ENCODE data around the gene DEXI.

Gene DEXI

DNA sequence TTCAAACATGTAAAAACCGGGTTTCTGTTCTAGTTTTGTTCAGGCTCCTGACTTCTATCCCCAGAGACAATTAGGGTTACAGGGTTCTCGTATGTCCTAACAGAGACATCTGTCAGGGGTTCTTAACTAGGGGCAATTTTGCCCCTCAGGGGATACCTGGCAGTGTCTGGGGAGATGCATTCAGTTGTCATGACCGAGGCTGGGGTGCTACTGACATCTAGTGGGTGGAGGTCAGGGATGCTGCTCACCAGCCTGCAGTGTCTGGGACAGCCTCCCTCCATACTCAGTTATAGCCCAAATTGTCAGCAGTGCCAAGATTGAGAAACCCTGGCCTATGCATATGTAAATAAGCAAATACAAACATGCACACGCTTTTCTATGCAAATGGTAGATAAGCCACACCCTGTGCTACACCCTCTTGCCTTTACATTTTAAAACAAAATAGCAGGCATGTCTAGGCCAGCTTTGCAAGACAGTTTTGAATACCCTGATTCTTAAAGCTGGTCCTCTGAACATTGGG, 39.5 kb upstream of the DEXI start:
- no peaks in the 10 kb centered on the region for H3K9me3 ChIP-seq (ENCODE audit: control insufficient read depth in 2 of 2, low read length in 2 of 2)
- peaks cover 0 to 2% of the 10 kb centered on the region in 2 donors for H3K4me1 ChIP-seq (ENCODE audit: control insufficient read depth in 2 of 2, insufficient read depth in 2 of 2, low read length in 2 of 2)
- no peak overlapping the region for H3K27ac ChIP-seq (ENCODE audit: low read depth in 2 of 2, low read length in 2 of 2)
- peaks cover 19 to 22% of the 10 kb centered on the region in 2 donors for H3K36me3 ChIP-seq (ENCODE audit: control insufficient read depth in 2 of 2, insufficient read depth in 2 of 2, low read length in 2 of 2)
- H3K4me3 ChIP-seq (ENCODE audit: low read length in 2 of 2): no peak overlapping the region
- no peak overlapping the region for H3K9ac ChIP-seq (ENCODE audit: low read depth in 1 of 2, low read length in 2 of 2)
- no peaks in the 10 kb centered on the region for H3K27me3 ChIP-seq (ENCODE audit: control insufficient read depth in 2 of 2, insufficient read depth in 2 of 2, low read length in 2 of 2)

DNA sequence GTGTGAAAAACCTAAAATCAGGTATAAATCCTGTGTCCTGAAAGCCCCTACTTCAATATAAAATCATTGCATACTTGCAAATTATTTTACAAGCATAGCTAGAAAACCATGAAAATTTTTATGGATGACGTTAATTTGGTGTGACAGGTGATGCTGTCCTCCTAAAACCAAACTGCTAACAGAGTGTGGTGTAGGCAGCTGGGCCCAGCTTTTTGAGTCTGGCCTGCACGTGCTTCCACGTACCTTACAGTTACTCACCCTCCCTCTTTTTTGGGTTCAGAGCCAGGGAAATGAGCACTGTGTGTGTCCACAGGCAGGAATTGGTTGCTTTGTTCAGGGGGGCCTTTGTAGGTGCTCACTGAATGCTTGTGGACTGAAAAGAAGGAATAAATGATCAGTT, 38.5 kb upstream of the DEXI start:
- H3K9ac ChIP-seq (ENCODE audit: low read depth in 1 of 2, low read length in 2 of 2): no peak overlapping the region
- peaks cover 19 to 20% of the 10 kb centered on the region in 2 donors for H3K36me3 ChIP-seq (ENCODE audit: control insufficient read depth in 2 of 2, insufficient read depth in 2 of 2, low read length in 2 of 2)
- H3K4me3 ChIP-seq (ENCODE audit: low read length in 2 of 2): no peak overlapping the region
- no peaks in the 10 kb centered on the region for H3K9me3 ChIP-seq (ENCODE audit: control insufficient read depth in 2 of 2, low read length in 2 of 2)
- H3K27ac ChIP-seq (ENCODE audit: low read depth in 2 of 2, low read length in 2 of 2): no peak overlapping the region
- peaks cover 0 to 2% of the 10 kb centered on the region in 2 donors for H3K4me1 ChIP-seq (ENCODE audit: control insufficient read depth in 2 of 2, insufficient read depth in 2 of 2, low read length in 2 of 2)
- no peaks in the 10 kb centered on the region for H3K27me3 ChIP-seq (ENCODE audit: control insufficient read depth in 2 of 2, insufficient read depth in 2 of 2, low read length in 2 of 2)

DNA sequence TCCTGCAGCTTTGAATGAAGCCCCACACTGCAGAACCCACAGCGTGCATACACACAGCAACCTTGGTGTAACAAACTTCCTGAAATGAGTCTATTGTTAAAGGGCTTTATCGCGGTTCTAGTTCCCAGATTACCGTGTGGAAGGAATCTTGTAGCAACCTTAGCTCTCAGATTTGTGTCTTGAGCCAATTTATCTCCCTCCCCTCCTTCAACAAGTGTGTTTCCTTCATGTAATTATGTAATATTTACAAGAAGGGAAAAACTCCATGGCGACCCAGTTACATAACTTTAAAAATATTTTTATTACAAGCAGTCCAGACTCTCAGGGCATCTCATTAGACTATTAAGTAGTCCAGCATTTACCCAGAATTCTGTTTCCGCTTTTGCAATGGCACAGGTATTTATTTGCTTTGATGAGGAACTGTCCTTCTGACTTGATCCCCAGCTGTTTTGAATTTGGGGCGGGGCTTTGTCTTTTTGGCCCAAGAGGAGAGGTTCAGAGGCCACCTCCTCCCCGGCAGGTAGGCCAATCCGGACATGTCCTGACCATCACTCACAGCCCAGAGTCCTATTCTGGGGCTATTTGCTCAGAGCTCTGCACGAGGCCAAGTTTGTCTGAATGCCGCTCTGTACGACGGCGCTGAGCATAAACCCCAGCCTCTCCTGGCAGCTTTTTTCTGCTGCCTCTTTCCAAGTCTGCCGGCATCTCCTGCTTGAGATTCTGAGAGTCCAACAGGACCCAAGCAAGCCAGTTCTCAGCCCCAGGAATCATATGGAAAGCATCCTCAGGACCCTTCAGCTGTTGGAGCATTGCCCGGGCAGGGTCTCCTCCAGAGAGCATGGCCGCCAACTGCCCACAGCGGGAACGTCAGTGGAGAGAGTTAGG, 37.7 kb upstream of the DEXI start:
- H3K9me3 ChIP-seq (ENCODE audit: control insufficient read depth in 2 of 2, low read length in 2 of 2): no peaks in the 10 kb centered on the region
- H3K27ac ChIP-seq (ENCODE audit: low read depth in 2 of 2, low read length in 2 of 2): peak overlapping the region in 1 of 2 donors; percentile 25
- H3K27me3 ChIP-seq (ENCODE audit: control insufficient read depth in 2 of 2, insufficient read depth in 2 of 2, low read length in 2 of 2): no peaks in the 10 kb centered on the region
- H3K36me3 ChIP-seq (ENCODE audit: control insufficient read depth in 2 of 2, insufficient read depth in 2 of 2, low read length in 2 of 2): peaks cover 19 to 20% of the 10 kb centered on the region in 2 donors
- H3K4me1 ChIP-seq (ENCODE audit: control insufficient read depth in 2 of 2, insufficient read depth in 2 of 2, low read length in 2 of 2): peaks cover 0 to 2% of the 10 kb centered on the region in 2 donors
- H3K9ac ChIP-seq (ENCODE audit: low read depth in 1 of 2, low read length in 2 of 2): no peak overlapping the region
- H3K4me3 ChIP-seq (ENCODE audit: low read length in 2 of 2): no peak overlapping the region

DNA sequence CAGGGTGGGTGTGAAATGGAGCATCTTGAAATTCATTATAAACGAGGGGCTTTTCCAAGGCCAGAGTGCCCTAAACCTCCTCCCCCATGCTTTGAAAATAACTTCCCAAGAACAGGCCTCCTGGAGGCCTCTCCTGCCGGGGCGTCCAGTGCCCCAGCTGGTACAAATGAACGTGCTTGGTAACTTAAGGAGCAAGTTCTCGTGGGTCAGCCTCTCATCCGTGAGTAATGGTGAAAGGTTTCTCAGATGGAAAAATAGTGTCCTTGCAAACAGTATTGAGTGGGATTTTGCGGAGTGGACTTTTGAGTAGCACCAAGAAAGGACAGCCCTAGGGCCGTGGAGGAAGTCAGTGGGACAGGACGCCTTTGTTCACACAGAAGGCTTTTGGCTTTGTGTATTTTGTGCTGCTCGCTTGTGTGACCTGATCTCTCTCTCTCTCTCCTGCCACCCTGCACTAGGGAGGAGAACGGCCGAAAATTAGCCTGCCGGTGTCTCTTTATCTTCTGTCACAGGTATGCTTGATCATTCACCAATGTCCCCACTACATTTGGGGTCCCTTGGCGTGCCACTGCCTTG, 36.7 kb upstream of the DEXI start:
- Histone ChIP-seq H3K4me1 (ENCODE audit: control insufficient read depth in 2 of 2, insufficient read depth in 2 of 2, low read length in 2 of 2) (peaks cover 0 to 2% of the 10 kb centered on the region in 2 donors), H3K4me3 (ENCODE audit: low read length in 2 of 2) (no peak overlapping the region), H3K9ac (ENCODE audit: low read depth in 1 of 2, low read length in 2 of 2) (no peak overlapping the region), H3K9me3 (ENCODE audit: control insufficient read depth in 2 of 2, low read length in 2 of 2) (no peaks in the 10 kb centered on the region), H3K36me3 (ENCODE audit: control insufficient read depth in 2 of 2, insufficient read depth in 2 of 2, low read length in 2 of 2) (peaks cover 19 to 22% of the 10 kb centered on the region in 2 donors), H3K27ac (ENCODE audit: low read depth in 2 of 2, low read length in 2 of 2) (no peak overlapping the region), H3K27me3 (ENCODE audit: control insufficient read depth in 2 of 2, insufficient read depth in 2 of 2, low read length in 2 of 2) (no peaks in the 10 kb centered on the region)

GRCh38 chr16:10978124-10978523, 35.9 kb upstream of the DEXI start:
- H3K4me3 ChIP-seq (ENCODE audit: low read length in 2 of 2): no peak overlapping the region

GRCh38 chr16:10976634-10977033, 34.4 kb upstream of the DEXI start:
- Histone ChIP-seq H3K36me3 (ENCODE audit: control insufficient read depth in 2 of 2, insufficient read depth in 2 of 2, low read length in 2 of 2) (peaks cover 19 to 26% of the 10 kb centered on the region in 2 donors), H3K27me3 (ENCODE audit: control insufficient read depth in 2 of 2, insufficient read depth in 2 of 2, low read length in 2 of 2) (no peaks in the 10 kb centered on the region), H3K4me3 (ENCODE audit: low read length in 2 of 2) (no peak overlapping the region), H3K4me1 (ENCODE audit: control insufficient read depth in 2 of 2, insufficient read depth in 2 of 2, low read length in 2 of 2) (peaks cover 2% of the 10 kb centered on the region in 2 donors), H3K9ac (ENCODE audit: low read depth in 1 of 2, low read length in 2 of 2) (no peak overlapping the region), H3K27ac (ENCODE audit: low read depth in 2 of 2, low read length in 2 of 2) (no peak overlapping the region), H3K9me3 (ENCODE audit: control insufficient read depth in 2 of 2, low read length in 2 of 2) (no peaks in the 10 kb centered on the region)

More at GRCh38 chr16:10978124-10978523, 35.9 kb upstream of the DEXI start:
- H3K27me3 ChIP-seq (ENCODE audit: control insufficient read depth in 2 of 2, insufficient read depth in 2 of 2, low read length in 2 of 2): no peaks in the 10 kb centered on the region
- peaks cover 0 to 2% of the 10 kb centered on the region in 2 donors for H3K4me1 ChIP-seq (ENCODE audit: control insufficient read depth in 2 of 2, insufficient read depth in 2 of 2, low read length in 2 of 2)
- no peaks in the 10 kb centered on the region for H3K9me3 ChIP-seq (ENCODE audit: control insufficient read depth in 2 of 2, low read length in 2 of 2)
- no peak overlapping the region for H3K27ac ChIP-seq (ENCODE audit: low read depth in 2 of 2, low read length in 2 of 2)
- peaks cover 22 to 23% of the 10 kb centered on the region in 2 donors for H3K36me3 ChIP-seq (ENCODE audit: control insufficient read depth in 2 of 2, insufficient read depth in 2 of 2, low read length in 2 of 2)
- H3K9ac ChIP-seq (ENCODE audit: low read depth in 1 of 2, low read length in 2 of 2): no peak overlapping the region

GRCh38 chr16:10972819-10973464, 30.7 kb upstream of the DEXI start:
- Histone ChIP-seq H3K27me3 (ENCODE audit: control insufficient read depth in 2 of 2, insufficient read depth in 2 of 2, low read length in 2 of 2) (no peaks in the 10 kb centered on the region), H3K9me3 (ENCODE audit: control insufficient read depth in 2 of 2, low read length in 2 of 2) (no peaks in the 10 kb centered on the region), H3K27ac (ENCODE audit: low read depth in 2 of 2, low read length in 2 of 2) (no peak overlapping the region), H3K4me1 (ENCODE audit: control insufficient read depth in 2 of 2, insufficient read depth in 2 of 2, low read length in 2 of 2) (peaks cover 0 to 3% of the 10 kb centered on the region in 2 donors), H3K4me3 (ENCODE audit: low read length in 2 of 2) (no peak overlapping the region), H3K9ac (ENCODE audit: low read depth in 1 of 2, low read length in 2 of 2) (no peak overlapping the region), H3K36me3 (ENCODE audit: control insufficient read depth in 2 of 2, insufficient read depth in 2 of 2, low read length in 2 of 2) (peaks cover 17 to 20% of the 10 kb centered on the region in 2 donors)

- H3K9me3 ChIP-seq (ENCODE audit: control insufficient read depth in 2 of 2, low read length in 2 of 2): no peaks in the 10 kb centered on the region
- H3K27me3 ChIP-seq (ENCODE audit: control insufficient read depth in 2 of 2, insufficient read depth in 2 of 2, low read length in 2 of 2): no peaks in the 10 kb centered on the region
- H3K4me1 ChIP-seq (ENCODE audit: control insufficient read depth in 2 of 2, insufficient read depth in 2 of 2, low read length in 2 of 2): peaks cover 0 to 3% of the 10 kb centered on the region in 2 donors
- H3K9ac ChIP-seq (ENCODE audit: low read depth in 1 of 2, low read length in 2 of 2): no peak overlapping the region
- no peak overlapping the region for H3K27ac ChIP-seq (ENCODE audit: low read depth in 2 of 2, low read length in 2 of 2)
- H3K4me3 ChIP-seq (ENCODE audit: low read length in 2 of 2): no peak overlapping the region
- peaks cover 16% of the 10 kb centered on the region in 2 donors for H3K36me3 ChIP-seq (ENCODE audit: control insufficient read depth in 2 of 2, insufficient read depth in 2 of 2, low read length in 2 of 2)
These were observed 30.0 kb upstream of the DEXI start for GRCh38 chr16:10972108-10972818.

GRCh38 chr16:10971560-10971961, 29.3 kb upstream of the DEXI start:
- Histone ChIP-seq H3K36me3 (ENCODE audit: control insufficient read depth in 2 of 2, insufficient read depth in 2 of 2, low read length in 2 of 2) (peaks cover 13 to 14% of the 10 kb centered on the region in 2 donors), H3K4me1 (ENCODE audit: control insufficient read depth in 2 of 2, insufficient read depth in 2 of 2, low read length in 2 of 2) (peaks cover 0 to 3% of the 10 kb centered on the region in 2 donors), H3K27me3 (ENCODE audit: control insufficient read depth in 2 of 2, insufficient read depth in 2 of 2, low read length in 2 of 2) (no peaks in the 10 kb centered on the region), H3K27ac (ENCODE audit: low read depth in 2 of 2, low read length in 2 of 2) (no peak overlapping the region), H3K9me3 (ENCODE audit: control insufficient read depth in 2 of 2, low read length in 2 of 2) (no peaks in the 10 kb centered on the region), H3K9ac (ENCODE audit: low read depth in 1 of 2, low read length in 2 of 2) (no peak overlapping the region), H3K4me3 (ENCODE audit: low read length in 2 of 2) (no peak overlapping the region)

Measured in mucosa of rectum (tissue), 2 donors.